ENCODE results near the gene ANKMY2. TPM values are rescaled to one million over a fixed set of nuclear protein-coding genes. Genes with fewer than 3 reads are reported as not detected.
A peak's percentile ranks its signal among the peaks of the same experiment; 100 is the strongest.

ANKMY2 gene
- total RNA-seq, 6 experiments from 2014 or later = 21.0 to 26.2 (median 23.4) TPM

GRCh38 chr7:16670731-16671344 lies 25.3 kb upstream of the ANKMY2 start:
- Mint-ChIP-seq H3K36me3 (ENCODE audit: low read depth) (peaks cover 48% of the 10 kb centered on the region), H3K4me1 (ENCODE audit: low read depth) (peaks cover 55% of the 10 kb centered on the region), H3K9me3 (no peaks in the 10 kb centered on the region), H3K27ac (peak overlapping the region; percentile 88), H3K27me3 (ENCODE audit: insufficient read depth) (peaks cover 2% of the 10 kb centered on the region; the same call in 1 of the 2 replicates), H3K4me3 (peak overlapping the region; percentile 61)
- no peak for TF ChIP-seq CTCF (IDR thresholded peaks at IDR 0.05)
- no peak for DNase-seq

- Mint-ChIP-seq H3K4me1 (ENCODE audit: low read depth) (peaks cover 55% of the 10 kb centered on the region), H3K27ac (peak overlapping the region; percentile 88), H3K36me3 (ENCODE audit: low read depth) (peaks cover 46% of the 10 kb centered on the region), H3K27me3 (ENCODE audit: insufficient read depth) (peaks cover 2% of the 10 kb centered on the region; the same call in 1 of the 2 replicates), H3K9me3 (no peaks in the 10 kb centered on the region), H3K4me3 (peak overlapping the region; percentile 61)
- DNase-seq = peak; percentile 56
- no peak for TF ChIP-seq CTCF (IDR thresholded peaks at IDR 0.05)
Observed at GRCh38 chr7:16670021-16670420, 24.5 kb upstream of the ANKMY2 start.

- H3K4me3 Mint-ChIP-seq = peak overlapping the region; percentile 61
- no peak for TF ChIP-seq CTCF (IDR thresholded peaks at IDR 0.05)
- no peaks in the 10 kb centered on the region for H3K9me3 Mint-ChIP-seq
- H3K27ac Mint-ChIP-seq = peak overlapping the region; percentile 88
- peaks cover 2% of the 10 kb centered on the region; the same call in 1 of the 2 replicates for H3K27me3 Mint-ChIP-seq (ENCODE audit: insufficient read depth)
- H3K36me3 Mint-ChIP-seq (ENCODE audit: low read depth) = peaks cover 45% of the 10 kb centered on the region
- peak; percentile 25 for DNase-seq
- H3K4me1 Mint-ChIP-seq (ENCODE audit: low read depth) = peaks cover 56% of the 10 kb centered on the region
Observed at GRCh38 chr7:16669581-16669980, 24.0 kb upstream of the ANKMY2 start.

GRCh38 chr7:16668978-16669377 lies 23.4 kb upstream of the ANKMY2 start:
- peaks cover 51% of the 10 kb centered on the region for H3K36me3 Mint-ChIP-seq (ENCODE audit: low read depth)
- H3K27me3 Mint-ChIP-seq (ENCODE audit: insufficient read depth) = peaks cover 2% of the 10 kb centered on the region; the same call in 1 of the 2 replicates
- H3K4me3 Mint-ChIP-seq = peak overlapping the region; percentile 79
- peak overlapping the region; percentile 98 for H3K27ac Mint-ChIP-seq
- H3K4me1 Mint-ChIP-seq (ENCODE audit: low read depth) = peaks cover 62% of the 10 kb centered on the region
- no peaks in the 10 kb centered on the region for H3K9me3 Mint-ChIP-seq
- peak; percentile 34 for DNase-seq
- no peak for TF ChIP-seq CTCF (IDR thresholded peaks at IDR 0.05)

GRCh38 chr7:16668049-16668858 lies 22.7 kb upstream of the ANKMY2 start:
- TF ChIP-seq CTCF (IDR thresholded peaks at IDR 0.05) = peak; percentile 56
- peak; percentile 99 for DNase-seq
- Mint-ChIP-seq H3K9me3 (no peaks in the 10 kb centered on the region), H3K27ac (peak overlapping the region; percentile 98), H3K36me3 (ENCODE audit: low read depth) (peaks cover 52% of the 10 kb centered on the region), H3K27me3 (ENCODE audit: insufficient read depth) (peaks cover 2% of the 10 kb centered on the region; the same call in 1 of the 2 replicates), H3K4me1 (ENCODE audit: low read depth) (peaks cover 65% of the 10 kb centered on the region), H3K4me3 (peak overlapping the region; percentile 79)
